Calu3 (cell line): ENCODE measurements around the gene NBPF8. TPM values are rescaled to one million over a fixed set of nuclear protein-coding genes. Genes with fewer than 3 reads are reported as not detected.
"Not testable (repeated sequence)": the region's sequence is repeated elsewhere in the genome, so short reads cannot be mapped to it uniquely, and the experiment has no call there.

Experiments
- BruUV-seq: library from RNA; stranded (reverse); fragments of 400-500 nt; replicated peaks from 2 replicates; lab custom pipeline; 2021; lab: Mats Ljungman, UMichigan
- CTCF ChIA-PET: fragments of 300-600 bp; sonication (Branson Sonifier 250); formaldehyde crosslinking; loops from one replicate; lab custom pipeline; 2022; ENCODE audit warnings: antibody characterized with exemption; lab: Charles Lee
- DNase-seq: peaks from one replicate; pipeline ENCODE4 v3.0.0; 2022
- H3K27ac Mint-ChIP-seq: one replicate; pipeline ENCODE4 v1.8.0; 2022; ENCODE audit warnings: mixed read lengths; ENCODE audit not compliant: unreplicated experiment
- H3K27me3 Mint-ChIP-seq: one replicate; pipeline ENCODE4 v1.8.0; 2022; ENCODE audit warnings: mixed read lengths; ENCODE audit not compliant: unreplicated experiment
- H3K36me3 Mint-ChIP-seq: one replicate; pipeline ENCODE4 v1.8.0; 2022; ENCODE audit warnings: mild to moderate bottlenecking, moderate library complexity, mixed read lengths; ENCODE audit not compliant: insufficient read depth, unreplicated experiment
- H3K4me1 Mint-ChIP-seq: one replicate; pipeline ENCODE4 v1.8.0; 2022; ENCODE audit warnings: mild to moderate bottlenecking, low read depth, mixed read lengths; ENCODE audit not compliant: unreplicated experiment
- H3K4me3 Mint-ChIP-seq: one replicate; pipeline ENCODE4 v1.8.0; 2022; ENCODE audit warnings: mild to moderate bottlenecking, low read depth, moderate library complexity, mixed read lengths; ENCODE audit not compliant: unreplicated experiment
- H3K9me3 Mint-ChIP-seq: one replicate; pipeline ENCODE4 v1.8.0; 2022; ENCODE audit warnings: low read depth, mixed read lengths; ENCODE audit not compliant: unreplicated experiment
- intact Hi-C: fragments of 100-400 bp; cut with micrococcal nuclease; formaldehyde crosslinking; loops from one replicate; pipeline ENCODE4 v1.10.0; 2022; ENCODE audit not compliant: unreplicated experiment
- total RNA-seq: library from RNA; stranded (reverse); gene quantifications from 2 replicates; pipeline ENCODE4 v1.2.3, GENCODE V29; 2022

Gene NBPF8
- total RNA-seq, 1 experiment from 2014 or later, result 9.3 TPM

DNA sequence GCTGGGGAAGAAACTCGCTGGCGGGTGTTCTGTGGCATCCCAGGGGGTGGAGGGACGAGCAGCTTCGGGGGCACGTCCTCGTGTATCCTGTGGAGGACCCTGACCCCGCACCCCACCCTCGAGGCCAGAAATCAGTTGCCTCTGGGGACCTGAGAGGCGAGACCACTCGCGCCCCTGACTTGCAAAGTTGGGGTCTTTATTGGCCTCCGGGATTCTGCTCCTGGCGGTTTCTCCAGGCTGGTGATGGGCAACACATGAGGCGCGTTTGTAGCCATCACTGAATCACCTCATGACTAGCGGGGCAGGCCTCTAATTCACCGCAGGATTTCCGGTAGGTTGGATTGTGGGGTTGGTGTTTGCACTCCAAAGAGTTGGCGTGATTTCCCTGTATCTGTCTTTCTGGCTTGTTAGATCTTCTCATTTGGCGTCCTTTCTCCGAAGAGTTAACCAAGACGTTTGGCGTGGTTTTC lies 692 bp downstream of the NBPF8 start:
- H3K27ac Mint-ChIP-seq, H3K4me1 Mint-ChIP-seq, H3K36me3 Mint-ChIP-seq, H3K27me3 Mint-ChIP-seq, intact Hi-C loops, BruUV-seq, H3K9me3 Mint-ChIP-seq, CTCF ChIA-PET: not testable (repeated sequence)
- peak; percentile 1 for DNase-seq
- peak overlapping the region; percentile 79 for H3K4me3 Mint-ChIP-seq

DNA sequence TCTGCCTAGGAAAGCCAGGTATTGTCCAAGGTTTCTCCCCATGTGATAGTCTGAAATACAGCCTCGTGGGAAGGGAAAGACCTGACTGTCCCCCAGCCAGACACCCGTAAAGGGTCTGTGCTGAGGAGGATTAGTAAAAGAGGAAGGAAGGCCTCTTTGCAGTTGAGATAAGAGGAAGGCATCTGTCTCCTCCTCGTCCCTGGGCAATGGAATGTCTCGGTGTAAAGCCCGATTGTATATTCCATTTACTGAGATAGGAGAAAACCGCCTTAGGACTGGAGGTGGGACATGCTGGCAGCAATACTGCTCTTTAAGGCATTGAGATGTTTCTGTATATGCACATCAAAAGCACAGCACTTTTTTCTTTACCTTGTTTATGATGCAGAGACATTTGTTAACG lies 10.2 kb downstream of the NBPF8 start:
- H3K36me3 Mint-ChIP-seq, H3K4me1 Mint-ChIP-seq, H3K4me3 Mint-ChIP-seq, intact Hi-C loops, CTCF ChIA-PET, H3K27ac Mint-ChIP-seq, BruUV-seq, DNase-seq, H3K27me3 Mint-ChIP-seq, H3K9me3 Mint-ChIP-seq: not testable (repeated sequence)

- H3K36me3 Mint-ChIP-seq, H3K4me1 Mint-ChIP-seq, CTCF ChIA-PET, H3K9me3 Mint-ChIP-seq, intact Hi-C loops, H3K4me3 Mint-ChIP-seq, DNase-seq, H3K27ac Mint-ChIP-seq, BruUV-seq, H3K27me3 Mint-ChIP-seq: not testable (repeated sequence)
These were observed 16.8 kb downstream of the NBPF8 start for GRCh38 chr1:120431626-120432025.

DNA sequence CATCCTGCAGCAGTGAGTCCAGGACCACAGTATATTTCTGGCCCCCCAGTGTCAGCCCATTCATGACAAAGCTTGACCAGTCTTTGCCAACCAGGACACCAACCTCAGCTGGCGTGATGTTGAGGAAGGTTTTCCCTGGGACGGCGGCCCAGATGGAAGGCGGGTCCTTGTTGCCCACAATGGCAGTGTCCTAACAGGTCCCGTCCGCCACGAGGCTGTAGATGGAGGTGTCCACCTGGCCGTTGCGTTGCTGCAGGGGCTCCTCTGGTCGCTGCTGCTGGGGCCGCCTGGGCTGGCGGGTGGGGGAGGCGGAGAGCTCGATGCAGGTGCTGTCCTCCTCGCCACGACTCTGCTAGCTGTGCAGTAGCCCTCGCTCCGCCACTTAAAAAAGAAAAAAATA lies 19.0 kb downstream of the NBPF8 start:
- H3K9me3 Mint-ChIP-seq, H3K4me3 Mint-ChIP-seq, H3K27ac Mint-ChIP-seq, BruUV-seq, DNase-seq, CTCF ChIA-PET, H3K36me3 Mint-ChIP-seq, intact Hi-C loops, H3K4me1 Mint-ChIP-seq, H3K27me3 Mint-ChIP-seq: not testable (repeated sequence)

DNA sequence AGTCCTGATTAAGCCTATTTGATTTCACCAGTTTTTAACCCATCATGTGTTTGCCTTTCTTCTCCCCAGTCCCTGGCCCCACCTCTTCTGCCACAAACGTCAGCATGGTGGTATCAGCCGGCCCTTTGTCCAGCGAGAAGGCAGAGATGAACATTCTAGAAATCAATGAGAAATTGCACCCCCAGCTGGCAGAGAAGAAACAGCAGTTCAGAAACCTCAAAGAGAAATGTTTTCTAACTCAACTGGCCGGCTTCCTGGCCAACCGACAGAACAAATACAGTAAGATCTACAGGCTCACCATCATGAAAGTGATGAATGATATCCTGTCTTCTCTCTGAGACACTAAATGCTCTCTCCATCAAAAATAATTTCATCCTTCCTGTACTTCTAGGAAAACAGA lies 34.3 kb downstream of the NBPF8 start:
- H3K27ac Mint-ChIP-seq, H3K4me1 Mint-ChIP-seq, CTCF ChIA-PET, BruUV-seq, H3K36me3 Mint-ChIP-seq, DNase-seq, intact Hi-C loops, H3K9me3 Mint-ChIP-seq, H3K4me3 Mint-ChIP-seq, H3K27me3 Mint-ChIP-seq: not testable (repeated sequence)

Other genes with a start within 250 kb of the NBPF8 start
- gene SEC22B, start 238.5 kb upstream of the NBPF8 start, total RNA-seq, result 18.0 and 18.7 TPM in 2 replicates